WERI-Rb-1 (cell line): ENCODE results near the gene SERF2.
"Not testable (repeated sequence)": the region's sequence is repeated elsewhere in the genome, so short reads cannot be mapped to it uniquely, and the experiment has no call there.

ENCODE experiments used
- DNase-seq: peaks from one replicate; pipeline ENCODE4 v3.0.0-alpha.2; 2020
- H3K27ac ChIP-seq: fragments of 250-450 bp; sonication (Bioruptor Pico); 2 replicates; pipeline ENCODE4 v1.5.1; 2020; ENCODE audit warnings: mild to moderate bottlenecking, moderate library complexity
- H3K27me3 ChIP-seq: fragments of 250-450 bp; sonication (Bioruptor Pico); 2 replicates; pipeline ENCODE4 v1.5.1; 2021; ENCODE audit warnings: mild to moderate bottlenecking, low read depth, moderate library complexity; ENCODE audit not compliant: insufficient read depth, severe bottlenecking
- H3K36me3 ChIP-seq: fragments of 250-450 bp; sonication (Bioruptor Pico); 2 replicates; pipeline ENCODE4 v1.5.1; 2020; ENCODE audit warnings: mild to moderate bottlenecking, moderate library complexity
- H3K4me3 ChIP-seq: 2 replicates; pipeline ENCODE4 v1.5.1; 2011; ENCODE audit warnings: low read depth, mild to moderate bottlenecking, control low read depth, low read length
- H3K9me3 ChIP-seq: fragments of 250-450 bp; sonication (Bioruptor Pico); 2 replicates; pipeline ENCODE4 v1.5.1; 2021; ENCODE audit warnings: mild to moderate bottlenecking, moderate library complexity; ENCODE audit not compliant: severe bottlenecking
- CTCF ChIP-seq: IDR thresholded peaks from 2 replicates; pipeline ENCODE4 v1.5.1; 2011; ENCODE audit warnings: low read depth, mild to moderate bottlenecking, control low read depth, inconsistent platforms, low read length

Gene SERF2

GRCh38 chr15:43824302-43825246, 32.5 kb downstream of the SERF2 start, which contains the start of gene MFAP1:
Gene MFAP1, minus strand, starts transcription at chr15:43824690. Its CDS starts 121 bp downstream, at chr15:43824569.
- H3K27ac ChIP-seq: peak within 1 kb of the TSS; percentile 78
- H3K4me3 ChIP-seq: peak within 1 kb of the TSS; percentile 99
- no peak for TF ChIP-seq CTCF
- H3K27me3 ChIP-seq: no peaks in the 10 kb centered on the region
- H3K9me3 ChIP-seq: peaks cover 8% of the 10 kb centered on the region
- peaks cover 36% of the 10 kb centered on the region for H3K36me3 ChIP-seq
- DNase-seq: peak; percentile 95

- Histone ChIP-seq H3K27ac (peak overlapping the region; percentile 78; the same call in 1 of the 2 replicates), H3K36me3 (peaks cover 40% of the 10 kb centered on the region)
- not testable (repeated sequence) for H3K27me3 ChIP-seq, H3K9me3 ChIP-seq, H3K4me3 ChIP-seq, DNase-seq
Measured at GRCh38 chr15:43825305-43825704, 33.2 kb downstream of the SERF2 start.

- H3K36me3 ChIP-seq: peaks cover 43% of the 10 kb centered on the region
- TF ChIP-seq CTCF: no peak
- peak overlapping the region; percentile 86 for H3K4me3 ChIP-seq
- H3K27me3 ChIP-seq: no peaks in the 10 kb centered on the region
- peaks cover 8% of the 10 kb centered on the region for H3K9me3 ChIP-seq
- no peak for DNase-seq
- H3K27ac ChIP-seq: peak overlapping the region; percentile 94
Measured at GRCh38 chr15:43826029-43826507, 33.9 kb downstream of the SERF2 start.

GRCh38 chr15:43826508-43827341, 34.6 kb downstream of the SERF2 start, which contains the start of gene WDR76:
Gene WDR76, plus strand, starts transcription at chr15:43827002. Its CDS starts 31 bp downstream, at chr15:43827033.
- Histone ChIP-seq H3K4me3 (peak within 1 kb of the TSS; percentile 86), H3K9me3 (peaks cover 8% of the 10 kb centered on the region), H3K27me3 (no peaks in the 10 kb centered on the region), H3K36me3 (peaks cover 49% of the 10 kb centered on the region), H3K27ac (peak within 1 kb of the TSS; percentile 94)
- DNase-seq: peak; percentile 92
- no peak for TF ChIP-seq CTCF

- Histone ChIP-seq H3K36me3 (peaks cover 51% of the 10 kb centered on the region), H3K9me3 (peaks cover 8% of the 10 kb centered on the region), H3K27me3 (no peaks in the 10 kb centered on the region), H3K4me3 (peak overlapping the region; percentile 86), H3K27ac (peak overlapping the region; percentile 94)
- no peak for DNase-seq
- no peak for TF ChIP-seq CTCF
Measured at GRCh38 chr15:43828061-43828657, 36.0 kb downstream of the SERF2 start.

GRCh38 chr15:43829951-43830540, 37.9 kb downstream of the SERF2 start:
- H3K9me3 ChIP-seq, H3K27me3 ChIP-seq, DNase-seq, H3K4me3 ChIP-seq, H3K27ac ChIP-seq: not testable (repeated sequence)
- peaks cover 66% of the 10 kb centered on the region for H3K36me3 ChIP-seq

- peaks cover 68% of the 10 kb centered on the region for H3K36me3 ChIP-seq
- not testable (repeated sequence) for DNase-seq, H3K9me3 ChIP-seq, H3K4me3 ChIP-seq, H3K27me3 ChIP-seq, H3K27ac ChIP-seq
Measured at GRCh38 chr15:43830691-43831275, 38.7 kb downstream of the SERF2 start.

- H3K36me3 ChIP-seq: peaks cover 76% of the 10 kb centered on the region
- H3K9me3 ChIP-seq, DNase-seq, H3K4me3 ChIP-seq, H3K27me3 ChIP-seq, H3K27ac ChIP-seq: not testable (repeated sequence)
Measured at GRCh38 chr15:43831519-43832052, 39.5 kb downstream of the SERF2 start.
